ENCODE results near the gene TMEFF2.

The TMEFF2 gene

DNA sequence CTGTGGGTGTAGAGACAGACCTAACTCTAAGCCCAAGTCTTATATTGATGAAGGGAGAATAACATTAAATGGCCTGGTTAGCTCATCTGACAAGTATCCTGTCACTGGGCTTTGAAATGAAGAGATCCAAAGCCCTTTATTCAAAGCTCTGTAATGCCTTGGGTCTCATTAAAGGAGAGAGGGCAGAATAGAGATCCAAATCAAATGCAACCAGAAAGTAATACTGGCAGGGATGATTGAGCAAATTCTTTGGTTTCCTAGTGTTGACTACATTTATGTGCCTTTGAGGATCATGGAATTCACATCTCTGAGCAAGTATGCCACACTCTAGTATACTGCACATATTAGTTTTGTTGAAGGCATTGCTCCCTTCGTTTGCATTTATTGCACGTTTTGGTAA is 200.0 kb downstream of the TMEFF2 start:
- TF ChIP-seq, protein P1, sequence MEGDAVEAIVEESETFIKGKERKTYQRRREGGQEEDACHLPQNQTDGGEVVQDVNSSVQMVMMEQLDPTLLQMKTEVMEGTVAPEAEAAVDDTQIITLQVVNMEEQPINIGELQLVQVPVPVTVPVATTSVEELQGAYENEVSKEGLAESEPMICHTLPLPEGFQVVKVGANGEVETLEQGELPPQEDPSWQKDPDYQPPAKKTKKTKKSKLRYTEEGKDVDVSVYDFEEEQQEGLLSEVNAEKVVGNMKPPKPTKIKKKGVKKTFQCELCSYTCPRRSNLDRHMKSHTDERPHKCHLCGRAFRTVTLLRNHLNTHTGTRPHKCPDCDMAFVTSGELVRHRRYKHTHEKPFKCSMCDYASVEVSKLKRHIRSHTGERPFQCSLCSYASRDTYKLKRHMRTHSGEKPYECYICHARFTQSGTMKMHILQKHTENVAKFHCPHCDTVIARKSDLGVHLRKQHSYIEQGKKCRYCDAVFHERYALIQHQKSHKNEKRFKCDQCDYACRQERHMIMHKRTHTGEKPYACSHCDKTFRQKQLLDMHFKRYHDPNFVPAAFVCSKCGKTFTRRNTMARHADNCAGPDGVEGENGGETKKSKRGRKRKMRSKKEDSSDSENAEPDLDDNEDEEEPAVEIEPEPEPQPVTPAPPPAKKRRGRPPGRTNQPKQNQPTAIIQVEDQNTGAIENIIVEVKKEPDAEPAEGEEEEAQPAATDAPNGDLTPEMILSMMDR (conservative IDR thresholded peaks at IDR 0.05; ENCODE audit: low read length) = no peak
- TF ChIP-seq EZH2phosphoT487 (IDR thresholded peaks at IDR 0.05; ENCODE audit: borderline replicate concordance) = no peak
- H2AFZ ChIP-seq (ENCODE audit: low read length) = no peak overlapping the region
- H3K36me3 ChIP-seq (ENCODE audit: insufficient read depth, low read length) = no peaks in the 10 kb centered on the region
- no peaks in the 10 kb centered on the region for H3K9me3 ChIP-seq (ENCODE audit: insufficient read depth, low read depth, low read length)
- no peaks in the 10 kb centered on the region for H3K9me2 ChIP-seq (replicated peaks; ENCODE audit: low read depth, low read length)
- H3K4me1 ChIP-seq (ENCODE audit: insufficient read depth, low read length, poor library complexity, severe bottlenecking) = peaks cover 10% of the 10 kb centered on the region
- no peaks in the 10 kb centered on the region for H3K27me3 ChIP-seq (ENCODE audit: insufficient read depth, low read length, poor library complexity, severe bottlenecking)
- H3K4me3 ChIP-seq (ENCODE audit: low read length, poor library complexity, severe bottlenecking) = no peak overlapping the region
- H4K20me1 ChIP-seq (ENCODE audit: insufficient read depth, low read length, poor library complexity, severe bottlenecking) = no peaks in the 10 kb centered on the region
- no peak overlapping the region for H3K4me2 ChIP-seq (ENCODE audit: low read depth, low read length, poor library complexity, severe bottlenecking)
- H3K9ac ChIP-seq (ENCODE audit: low read depth, low read length, poor library complexity, severe bottlenecking) = no peak overlapping the region
- no peaks in the 10 kb centered on the region for H3K79me2 ChIP-seq (ENCODE audit: insufficient read depth, low read length)
- no peaks in the 10 kb centered on the region for H3F3A ChIP-seq (ENCODE audit: low read depth)

DNA sequence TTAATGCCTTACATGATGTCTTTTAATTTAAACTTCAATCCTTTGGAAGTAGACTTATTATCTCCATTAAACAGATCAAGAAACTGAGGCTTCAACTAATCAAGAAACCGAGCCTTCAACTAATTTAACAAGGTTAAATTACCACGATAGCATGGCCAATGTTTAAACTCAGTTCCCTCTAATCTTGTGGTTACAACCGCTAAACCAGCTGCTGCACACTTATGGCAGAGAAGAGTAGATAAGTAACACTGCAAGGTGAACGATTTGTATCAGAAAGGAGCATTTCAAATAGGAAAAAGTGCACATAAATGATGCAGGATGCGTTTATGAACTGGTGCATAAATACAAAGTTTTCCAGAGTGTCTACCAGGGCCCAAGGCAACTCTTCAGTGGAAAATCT is 203.3 kb downstream of the TMEFF2 start:
- no peaks in the 10 kb centered on the region for H3K9me2 ChIP-seq (replicated peaks; ENCODE audit: low read depth, low read length)
- no peak overlapping the region for H3K4me2 ChIP-seq (ENCODE audit: low read depth, low read length, poor library complexity, severe bottlenecking)
- no peak overlapping the region for H3K9ac ChIP-seq (ENCODE audit: low read depth, low read length, poor library complexity, severe bottlenecking)

DNA sequence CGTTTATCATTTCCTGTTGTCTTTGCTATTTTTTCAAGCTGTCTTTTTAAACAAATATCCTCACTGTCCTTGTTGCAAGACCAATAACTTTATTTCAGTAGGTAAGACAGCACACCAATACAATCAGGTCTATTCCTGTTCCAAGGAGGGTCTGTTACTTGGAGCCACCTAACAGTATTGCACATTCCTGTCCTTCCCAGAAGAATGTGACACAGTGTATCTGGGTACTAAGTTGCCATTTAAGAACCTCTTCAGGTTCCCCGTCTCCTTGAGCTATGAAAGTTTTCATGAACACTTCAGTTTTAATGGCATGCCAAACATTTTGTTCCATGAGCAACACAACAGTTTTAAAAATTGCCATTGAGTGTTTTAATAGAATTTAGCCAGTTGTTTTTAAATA is 209.0 kb downstream of the TMEFF2 start:
- Histone ChIP-seq H3K9me2 (replicated peaks; ENCODE audit: low read depth, low read length) (no peaks in the 10 kb centered on the region), H3K79me2 (ENCODE audit: insufficient read depth, low read length) (no peaks in the 10 kb centered on the region), H3K4me2 (ENCODE audit: low read depth, low read length, poor library complexity, severe bottlenecking) (no peak overlapping the region), H3K4me3 (ENCODE audit: low read length, poor library complexity, severe bottlenecking) (no peak overlapping the region), H3F3A (ENCODE audit: low read depth) (no peaks in the 10 kb centered on the region), H2AFZ (ENCODE audit: low read length) (peak overlapping the region; percentile 25), H3K36me3 (ENCODE audit: insufficient read depth, low read length) (no peaks in the 10 kb centered on the region), H3K27me3 (ENCODE audit: insufficient read depth, low read length, poor library complexity, severe bottlenecking) (no peaks in the 10 kb centered on the region), H3K9ac (ENCODE audit: low read depth, low read length, poor library complexity, severe bottlenecking) (no peak overlapping the region), H4K20me1 (ENCODE audit: insufficient read depth, low read length, poor library complexity, severe bottlenecking) (no peaks in the 10 kb centered on the region), H3K9me3 (ENCODE audit: insufficient read depth, low read depth, low read length) (no peaks in the 10 kb centered on the region), H3K4me1 (ENCODE audit: insufficient read depth, low read length, poor library complexity, severe bottlenecking) (peaks cover 6% of the 10 kb centered on the region)
- TF ChIP-seq, protein P1 (conservative IDR thresholded peaks at IDR 0.05; ENCODE audit: low read length) = no peak
- no peak for TF ChIP-seq EZH2phosphoT487 (IDR thresholded peaks at IDR 0.05; ENCODE audit: borderline replicate concordance)

More for the DNA sequence above, 203.3 kb downstream of the TMEFF2 start:
- Histone ChIP-seq H3F3A (ENCODE audit: low read depth) (no peaks in the 10 kb centered on the region), H3K27me3 (ENCODE audit: insufficient read depth, low read length, poor library complexity, severe bottlenecking) (no peaks in the 10 kb centered on the region), H3K79me2 (ENCODE audit: insufficient read depth, low read length) (no peaks in the 10 kb centered on the region), H4K20me1 (ENCODE audit: insufficient read depth, low read length, poor library complexity, severe bottlenecking) (no peaks in the 10 kb centered on the region), H3K36me3 (ENCODE audit: insufficient read depth, low read length) (no peaks in the 10 kb centered on the region), H3K4me1 (ENCODE audit: insufficient read depth, low read length, poor library complexity, severe bottlenecking) (peaks cover 10% of the 10 kb centered on the region), H2AFZ (ENCODE audit: low read length) (no peak overlapping the region), H3K9me3 (ENCODE audit: insufficient read depth, low read depth, low read length) (no peaks in the 10 kb centered on the region), H3K4me3 (ENCODE audit: low read length, poor library complexity, severe bottlenecking) (no peak overlapping the region)
- TF ChIP-seq, protein P1 (conservative IDR thresholded peaks at IDR 0.05; ENCODE audit: low read length) = no peak
- TF ChIP-seq EZH2phosphoT487 (IDR thresholded peaks at IDR 0.05; ENCODE audit: borderline replicate concordance) = no peak

All from Loucy (cell line).